H1 (cell line): Measurements from ENCODE around the gene ADAM22. TPM values are rescaled to one million over a fixed set of nuclear protein-coding genes. Genes with fewer than 3 reads are reported as not detected.

ENCODE experiments used
- CTCF ChIA-PET: fragments of 300-600 bp; sonication (Branson Sonifier 250); formaldehyde crosslinking; loops from one replicate; lab custom pipeline; 2021; ENCODE audit not compliant: partially characterized antibody; lab: Charles Lee
- POLR2A ChIA-PET: fragments of 300-600 bp; sonication (Branson Sonifier 250); formaldehyde crosslinking; loops from one replicate; lab custom pipeline; 2021; ENCODE audit warnings: inconsistent platforms; ENCODE audit not compliant: partially characterized antibody; lab: Charles Lee
- DNase-seq, 2 experiments: peaks; one replicate each; pipeline versions ENCODE4 v3.0.0 to v3.0.0-alpha.2; 2010 to 2022; ENCODE audit warnings: low spot score in 2 of 2, low read depth in 1 of 2, mixed read lengths in 1 of 2
- FAIRE-seq: peaks from 2 replicates; lab custom pipeline; 2011; peaks lifted over from hg19 to GRCh38; lab: Jason Lieb, UNC
- H2AFZ ChIP-seq: 2 replicates; pipeline ENCODE4 v1.8.1; 2012; ENCODE audit warnings: low read length, inconsistent platforms
- H2AK5ac ChIP-seq: 2 replicates; pipeline ENCODE4 v1.6.1; 2013; ENCODE audit warnings: low read depth, low read length
- H2BK120ac ChIP-seq: replicated peaks from 2 replicates; pipeline ENCODE3; 2013; ENCODE audit warnings: low read depth, low read length, inconsistent platforms
- H2BK12ac ChIP-seq: 2 replicates; pipeline ENCODE4 v1.6.1; 2013; ENCODE audit warnings: low read depth, low read length
- H2BK15ac ChIP-seq: 2 replicates; pipeline ENCODE4 v1.6.1; 2013; ENCODE audit warnings: low read length
- H2BK20ac ChIP-seq: 2 replicates; pipeline ENCODE4 v1.6.1; 2013; ENCODE audit warnings: low read length
- H2BK5ac ChIP-seq: 2 replicates; pipeline ENCODE4 v1.6.1; 2013; ENCODE audit warnings: low read depth, low read length
- H3K14ac ChIP-seq: 2 replicates; pipeline ENCODE4 v1.6.1; 2013; ENCODE audit warnings: inconsistent platforms; ENCODE audit not compliant: insufficient read length
- H3K18ac ChIP-seq: 2 replicates; pipeline ENCODE4 v1.6.1; 2013; ENCODE audit warnings: low read length; ENCODE audit errors: extremely low read depth
- H3K23ac ChIP-seq: 2 replicates; pipeline ENCODE4 v1.6.1; 2013; ENCODE audit warnings: inconsistent platforms; ENCODE audit not compliant: insufficient read length
- H3K23me2 ChIP-seq: 2 replicates; pipeline ENCODE4 v1.6.1; 2013; ENCODE audit warnings: low read depth, low read length
- H3K27ac ChIP-seq: 2 replicates; pipeline ENCODE4 v1.6.1; 2011; ENCODE audit warnings: low read depth, low read length, inconsistent platforms
- H3K27me3 ChIP-seq, 4 experiments: replicated peaks in 1 of 4; 1 replicate in 1 of 4; 2 replicates in 3 of 4; pipeline versions ENCODE4 v1.6.1 to v1.8.1; 2011 to 2013; ENCODE audit warnings: low read length in 3 of 4, mild to moderate bottlenecking in 3 of 4, inconsistent platforms in 2 of 4, mixed read lengths in 2 of 4, moderate library complexity in 1 of 4; ENCODE audit not compliant: control insufficient read depth in 3 of 4, insufficient read depth in 3 of 4; ENCODE audit errors: extremely low read depth in 1 of 4
- H3K36me3 ChIP-seq, 4 experiments: 2 replicates each; pipeline versions ENCODE4 v1.6.1 to v1.8.1; 2011 to 2013; ENCODE audit warnings: mild to moderate bottlenecking in 4 of 4, low read length in 3 of 4, moderate library complexity in 2 of 4, control low read depth in 1 of 4, inconsistent platforms in 1 of 4; ENCODE audit not compliant: insufficient read depth in 4 of 4, control insufficient read depth in 2 of 4
- H3K4ac ChIP-seq: replicated peaks from 2 replicates; pipeline ENCODE3; 2013; ENCODE audit warnings: low read length, low read depth, mixed read lengths, inconsistent platforms; ENCODE audit not compliant: insufficient read length
- H3K4me1 ChIP-seq, 4 experiments: replicated peaks in 1 of 4; 1 replicate in 1 of 4; 2 replicates in 3 of 4; pipeline versions ENCODE4 v1.6.1 to v1.8.1; 2011 to 2013; ENCODE audit warnings: low read length in 3 of 4, inconsistent platforms in 2 of 4, mixed read lengths in 1 of 4; ENCODE audit not compliant: insufficient read depth in 4 of 4, control insufficient read depth in 3 of 4
- H3K4me2 ChIP-seq, 2 experiments: 2 replicates each; pipeline versions ENCODE4 v1.6.1 to v1.8.1; 2011 to 2013; ENCODE audit warnings: low read depth in 2 of 2, low read length in 2 of 2, control low read depth in 1 of 2, inconsistent platforms in 1 of 2, mild to moderate bottlenecking in 1 of 2; ENCODE audit not compliant: insufficient read depth in 1 of 2
- H3K4me3 ChIP-seq, 4 experiments: fragments of 200-600, 300-600 bp in 1 of 4; sonication (generic), shearing (Covaris generic), sonication (Bioruptor Twin) in 1 of 4; 2 replicates each; pipeline versions ENCODE4 v1.5.1 to v1.8.1; 2011 to 2016; ENCODE audit warnings: low read length in 4 of 4, low read depth in 3 of 4, control low read depth in 2 of 4, inconsistent platforms in 2 of 4, mild to moderate bottlenecking in 2 of 4, mixed read lengths in 1 of 4, moderate library complexity in 1 of 4; ENCODE audit not compliant: insufficient read depth in 2 of 4; ENCODE audit errors: extremely low read depth in 1 of 4
- H3K56ac ChIP-seq: replicated peaks from 2 replicates; pipeline ENCODE3; 2013; ENCODE audit warnings: low read depth, mild to moderate bottlenecking, mixed read lengths, low read length, inconsistent platforms; ENCODE audit not compliant: insufficient read length
- H3K79me1 ChIP-seq: 2 replicates; pipeline ENCODE4 v1.6.1; 2013; ENCODE audit warnings: low read depth, low read length, control low read depth
- H3K79me2 ChIP-seq, 2 experiments: 2 replicates each; pipeline versions ENCODE4 v1.6.1 to v1.8.1; 2012 to 2013; ENCODE audit warnings: low read length in 2 of 2, mild to moderate bottlenecking in 2 of 2, inconsistent platforms in 1 of 2; ENCODE audit not compliant: insufficient read depth in 2 of 2, control insufficient read depth in 1 of 2
- H3K9ac ChIP-seq, 4 experiments: replicated peaks in 1 of 4; 1 replicate in 1 of 4; 2 replicates in 3 of 4; pipeline versions ENCODE4 v1.6.1 to v1.8.1; 2011 to 2013; ENCODE audit warnings: low read depth in 3 of 4, low read length in 3 of 4, control low read depth in 2 of 4, mild to moderate bottlenecking in 2 of 4, moderate library complexity in 2 of 4, inconsistent platforms in 1 of 4; ENCODE audit errors: extremely low read depth in 1 of 4
- H3K9me3 ChIP-seq, 2 experiments: 2 replicates each; pipeline versions ENCODE4 v1.6.1 to v1.8.1; 2012 to 2013; ENCODE audit warnings: mild to moderate bottlenecking in 2 of 2, moderate library complexity in 2 of 2, control low read depth in 1 of 2, inconsistent platforms in 1 of 2, low read depth in 1 of 2, low read length in 1 of 2, mixed read lengths in 1 of 2; ENCODE audit not compliant: insufficient read depth in 2 of 2
- H4K20me1 ChIP-seq, 2 experiments: replicated peaks in 1 of 2; 2 replicates each; pipeline versions ENCODE3 to v1.8.1; 2011 to 2013; ENCODE audit warnings: inconsistent platforms in 2 of 2, low read length in 2 of 2, mild to moderate bottlenecking in 1 of 2; ENCODE audit not compliant: insufficient read depth in 2 of 2, control insufficient read depth in 1 of 2
- H4K5ac ChIP-seq: 2 replicates; pipeline ENCODE4 v1.6.1; 2013; ENCODE audit warnings: low read length, low read depth, mixed read lengths, inconsistent platforms; ENCODE audit not compliant: insufficient read length
- H4K8ac ChIP-seq: 2 replicates; pipeline ENCODE4 v1.8.0; 2013; ENCODE audit warnings: mild to moderate bottlenecking, moderate library complexity, low read length, inconsistent platforms; ENCODE audit not compliant: insufficient read depth; ENCODE audit errors: extremely low read depth
- H4K91ac ChIP-seq: replicated peaks from 2 replicates; pipeline ENCODE3; 2013; ENCODE audit warnings: low read length, mixed read lengths, inconsistent platforms; ENCODE audit not compliant: insufficient read length
- ASH2L ChIP-seq: fragments of 200-600, 300-600 bp; sonication (generic); IDR thresholded peaks from one replicate; pipeline ENCODE4 v1.7.1; 2017; ENCODE audit warnings: low read length
- BACH1 ChIP-seq: IDR thresholded peaks from 2 replicates; pipeline ENCODE4 v1.6.1; 2012; ENCODE audit warnings: low read length, improper control_type of control experiment
- CBX5 ChIP-seq: fragments of 300-800, 300-1000 bp; sonication (generic); IDR thresholded peaks from 2 replicates; pipeline ENCODE4 v1.7.1; 2016; ENCODE audit warnings: antibody characterized with exemption, low read length, low read depth
- CEBPB ChIP-seq: IDR thresholded peaks from 2 replicates; pipeline ENCODE4 v1.6.1; 2012; ENCODE audit warnings: low read depth, low read length
- CTBP2 ChIP-seq: IDR thresholded peaks from 2 replicates; pipeline ENCODE4 v1.7.0; 2011; ENCODE audit warnings: borderline replicate concordance, mild to moderate bottlenecking, moderate library complexity, mixed read lengths, low read length; ENCODE audit not compliant: insufficient read depth, insufficient read length
- EP300 ChIP-seq, 2 experiments: IDR thresholded peaks; 1 replicate in 1 of 2; 2 replicates in 1 of 2; pipeline ENCODE4 v1.6.1; 2011 to 2012; ENCODE audit warnings: low read depth in 2 of 2, low read length in 2 of 2, mild to moderate bottlenecking in 2 of 2, borderline replicate concordance in 1 of 2, inconsistent platforms in 1 of 2, moderate library complexity in 1 of 2
- KDM5A ChIP-seq: fragments of 200-600 bp; IDR thresholded peaks from 2 replicates; pipeline ENCODE4 v1.7.1; 2012; ENCODE audit warnings: mild to moderate bottlenecking, low read length, inconsistent platforms, mixed read lengths
- MAFK ChIP-seq: IDR thresholded peaks from 2 replicates; pipeline ENCODE4 v1.6.1; 2012; ENCODE audit warnings: low read depth, mild to moderate bottlenecking, improper control_type of control experiment, low read length
- NANOG ChIP-seq: IDR thresholded peaks from 2 replicates; pipeline ENCODE4 v1.6.1; 2011; ENCODE audit warnings: low read length, low read depth, mild to moderate bottlenecking, inconsistent platforms; ENCODE audit not compliant: insufficient read depth, poor library complexity, severe bottlenecking
- POLR2AphosphoS5 ChIP-seq: IDR thresholded peaks from 2 replicates; pipeline ENCODE4 v1.6.1; 2011; ENCODE audit warnings: low read depth, low read length
- RBBP5 ChIP-seq: IDR thresholded peaks from 2 replicates; pipeline ENCODE4 v1.7.1; 2012; ENCODE audit warnings: low read depth, mild to moderate bottlenecking, inconsistent platforms, low read length, moderate library complexity, borderline replicate concordance
- SIX5 ChIP-seq: IDR thresholded peaks from 2 replicates; pipeline ENCODE4 v1.6.1; 2011; ENCODE audit warnings: mild to moderate bottlenecking, low read depth, low read length
- SP1 ChIP-seq: IDR thresholded peaks from 2 replicates; pipeline ENCODE4 v1.6.1; 2011; ENCODE audit warnings: low read depth, low read length
- SP2 ChIP-seq: IDR thresholded peaks from 2 replicates; pipeline ENCODE4 v1.6.1; 2012; ENCODE audit warnings: mild to moderate bottlenecking, low read length, inconsistent platforms
- SRF ChIP-seq: IDR thresholded peaks from 2 replicates; pipeline ENCODE4 v1.6.1; 2011; ENCODE audit warnings: mild to moderate bottlenecking, low read depth, low read length, moderate library complexity
- TAF1 ChIP-seq: IDR thresholded peaks from 2 replicates; pipeline ENCODE4 v1.6.1; 2011; ENCODE audit warnings: mild to moderate bottlenecking, low read depth, low read length
- TBP ChIP-seq: IDR thresholded peaks from 2 replicates; pipeline ENCODE4 v1.6.1; 2011; ENCODE audit warnings: low read depth, low read length, improper control_type of control experiment
- YY1 ChIP-seq: IDR thresholded peaks from 2 replicates; pipeline ENCODE4 v1.6.1; 2011; ENCODE audit warnings: low read depth, mild to moderate bottlenecking, low read length
- polyA plus RNA-seq, 7 experiments: library from polyadenylated mRNA; depleted of rRNA in 3 of 7; stranded (reverse) in 5 of 7; unstranded in 2 of 7; fragments of >200 nt in 5 of 7; fragments of 200-250 nt in 2 of 7; gene quantifications; 1 replicate in 5 of 7; 2 replicates in 1 of 7; 4 replicates in 1 of 7; pipeline versions ENCODE4 v1.2.1 to v1.2.3, GENCODE V29; 2011 to 2013; ENCODE audit warnings: missing spikeins in 2 of 7, mixed read lengths in 2 of 7
- total RNA-seq: library from RNA; stranded (reverse); fragmentation: NEBNext Ultra II Directional; extraction: Animal tissue kit (Norgen Biotek cat#: 25700); gene quantifications from 2 replicates; pipeline ENCODE4 v1.2.1, GENCODE V29; 2021

ADAM22 gene
- total and polyA plus RNA-seq, 2 of the 8 experiments (the other 6 are each of a cell fraction or from before 2014, with no cell fraction given): 4.6 to 21.4 TPM

DNA sequence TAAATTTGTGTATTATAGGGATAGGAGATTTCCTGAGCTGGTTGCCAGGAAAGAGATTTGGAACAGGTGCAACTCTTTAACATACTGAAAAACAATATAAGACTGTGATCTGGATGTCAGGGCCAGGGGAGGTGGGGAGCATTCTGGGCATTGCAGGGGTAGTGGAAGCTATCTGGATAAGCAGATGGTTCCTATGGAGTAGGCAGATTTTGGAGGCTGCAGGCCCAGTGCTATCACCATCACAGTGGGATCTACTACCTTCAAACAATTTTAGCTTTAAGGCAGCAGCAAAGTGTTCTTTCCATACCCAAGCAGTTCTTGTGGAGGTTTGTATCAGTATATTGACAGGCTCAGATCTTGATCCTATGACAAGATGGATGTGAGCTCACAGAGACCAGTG is 71.1 kb downstream of the ADAM22 start:
- Histone ChIP-seq H4K8ac (no peak overlapping the region), H3K4me2 (no peak overlapping the region), H3K27ac (no peak overlapping the region), H3K56ac (no peak overlapping the region), H2BK12ac (no peak overlapping the region), H3K4ac (no peak overlapping the region), H2AFZ (no peak overlapping the region), H3K27me3 (no peaks in the 10 kb centered on the region), H3K36me3 (no peaks in the 10 kb centered on the region), H4K5ac (no peak overlapping the region), H3K79me2 (no peaks in the 10 kb centered on the region), H3K4me1 (peaks cover 0 to 8% (median under 1%) of the 10 kb centered on the region in 4 experiments; a peak in 3 of 7 replicates), H3K18ac (no peak overlapping the region), H2BK5ac (no peak overlapping the region), H2BK20ac (no peak overlapping the region), H4K20me1 (no peaks in the 10 kb centered on the region), H2AK5ac (no peak overlapping the region), H3K9ac (no peak overlapping the region), H3K9me3 (no peaks in the 10 kb centered on the region), H2BK15ac (no peak overlapping the region), H2BK120ac (no peak overlapping the region), H3K23me2 (no peaks in the 10 kb centered on the region), H4K91ac (no peak overlapping the region), H3K14ac (no peak overlapping the region), H3K79me1 (no peaks in the 10 kb centered on the region), H3K4me3 (no peak overlapping the region), H3K23ac (no peak overlapping the region)
- ChIA-PET POLR2A (no interaction called here), CTCF (interaction anchor here (0.8 to 1.9 kb wide), 2 partner anchors 10 to 24 kb away, joined by 3 to 7 read pairs; no protein-coding TSS in a partner anchor)
- FAIRE-seq (no peak), DNase-seq (no peak)
- TF ChIP-seq SP2 (no peak), BACH1 (no peak), MAFK (no peak), SP1 (no peak), CTBP2 (no peak), YY1 (no peak), SRF (no peak), KDM5A (no peak), EP300 (IDR thresholded peaks at IDR 0.05; ENCODE audit: borderline replicate concordance in 1 of 2, low read depth in 2 of 2, low read length in 2 of 2) (no peak), ASH2L (no peak), RBBP5 (no peak), NANOG (no peak), TAF1 (no peak), POLR2AphosphoS5 (no peak), TBP (no peak), CEBPB (no peak), SIX5 (no peak), CBX5 (no peak)
